ENCODE data around the gene NUP98.

The NUP98 gene

GRCh38 chr11:3843326-3843725, 46.0 kb upstream of the NUP98 start:
- Histone ChIP-seq H3K9me3 (ENCODE audit: insufficient read depth, low read length, severe bottlenecking) (no peaks in the 10 kb centered on the region), H3K27ac (ENCODE audit: low read length) (no peak overlapping the region), H3K4me2 (ENCODE audit: insufficient read depth, low read length) (no peak overlapping the region), H3K27me3 (ENCODE audit: insufficient read depth, low read length, poor library complexity) (no peaks in the 10 kb centered on the region), H3K9ac (ENCODE audit: low read depth, low read length) (no peak overlapping the region), H3K79me2 (ENCODE audit: insufficient read depth, low read length) (peaks cover 36% of the 10 kb centered on the region), H3K36me3 (ENCODE audit: insufficient read depth, low read length) (peaks cover 5% of the 10 kb centered on the region; the same call in 1 of the 2 replicates), H2AFZ (ENCODE audit: low read depth, low read length) (no peak overlapping the region), H3K4me1 (ENCODE audit: insufficient read depth, low read length) (peaks cover 31% of the 10 kb centered on the region), H3K4me3 (ENCODE audit: low read depth in 1 of 2, low read length in 2 of 2) (no peak overlapping the region), H4K20me1 (ENCODE audit: insufficient read depth, low read length) (peaks cover 18% of the 10 kb centered on the region)
- no peak for TF ChIP-seq EZH2 (IDR thresholded peaks at IDR 0.05; ENCODE audit: borderline replicate concordance, low read depth, low read length, severe bottlenecking)
- TF ChIP-seq CTCF (IDR thresholded peaks at IDR 0.05; ENCODE audit: borderline replicate concordance, extremely low read depth, low read length, poor library complexity, severe bottlenecking) = no peak
- no peak for DNase-seq
- no peak for ATAC-seq (ENCODE audit: insufficient read depth, low read depth)

GRCh38 chr11:3841426-3842350, 44.3 kb upstream of the NUP98 start:
- Histone ChIP-seq H3K4me2 (ENCODE audit: insufficient read depth, low read length) (peak overlapping the region; percentile 69), H3K36me3 (ENCODE audit: insufficient read depth, low read length) (peaks cover 5% of the 10 kb centered on the region; the same call in 1 of the 2 replicates), H3K9me3 (ENCODE audit: insufficient read depth, low read length, severe bottlenecking) (no peaks in the 10 kb centered on the region), H3K9ac (ENCODE audit: low read depth, low read length) (peak overlapping the region; percentile 76), H3K4me1 (ENCODE audit: insufficient read depth, low read length) (peaks cover 47% of the 10 kb centered on the region), H3K27ac (ENCODE audit: low read length) (peak overlapping the region; percentile 93), H3K4me3 (ENCODE audit: low read depth in 1 of 2, low read length in 2 of 2) (peak overlapping the region; percentile 74 to 81; a peak in 3 of 4 replicates), H2AFZ (ENCODE audit: low read depth, low read length) (peak overlapping the region; percentile 74), H3K27me3 (ENCODE audit: insufficient read depth, low read length, poor library complexity) (no peaks in the 10 kb centered on the region), H4K20me1 (ENCODE audit: insufficient read depth, low read length) (peaks cover 31% of the 10 kb centered on the region), H3K79me2 (ENCODE audit: insufficient read depth, low read length) (peaks cover 52% of the 10 kb centered on the region)
- ATAC-seq (ENCODE audit: insufficient read depth, low read depth) = peak; percentile 71
- peak; percentile 91 for DNase-seq
- TF ChIP-seq CTCF (IDR thresholded peaks at IDR 0.05; ENCODE audit: borderline replicate concordance, extremely low read depth, low read length, poor library complexity, severe bottlenecking) (peak; percentile 86), EZH2 (IDR thresholded peaks at IDR 0.05; ENCODE audit: borderline replicate concordance, low read depth, low read length, severe bottlenecking) (no peak)

- Histone ChIP-seq H2AFZ (ENCODE audit: low read depth, low read length) (peak within 1 kb of the TSS; percentile 74), H3K4me2 (ENCODE audit: insufficient read depth, low read length) (peak within 1 kb of the TSS; percentile 78), H3K36me3 (ENCODE audit: insufficient read depth, low read length) (peaks cover 8% of the 10 kb centered on the region; the same call in 1 of the 2 replicates), H3K4me1 (ENCODE audit: insufficient read depth, low read length) (peaks cover 50% of the 10 kb centered on the region), H3K9ac (ENCODE audit: low read depth, low read length) (peak within 1 kb of the TSS; percentile 76), H3K4me3 (ENCODE audit: low read depth in 1 of 2, low read length in 2 of 2) (peak within 1 kb of the TSS; percentile 74 to 81; a peak in 3 of 4 replicates), H3K27ac (ENCODE audit: low read length) (peak within 1 kb of the TSS; percentile 93), H3K27me3 (ENCODE audit: insufficient read depth, low read length, poor library complexity) (no peaks in the 10 kb centered on the region), H3K9me3 (ENCODE audit: insufficient read depth, low read length, severe bottlenecking) (no peaks in the 10 kb centered on the region), H3K79me2 (ENCODE audit: insufficient read depth, low read length) (peaks cover 60% of the 10 kb centered on the region), H4K20me1 (ENCODE audit: insufficient read depth, low read length) (peaks cover 36% of the 10 kb centered on the region)
- DNase-seq (no peak), ATAC-seq (ENCODE audit: insufficient read depth, low read depth) (peak; percentile 60)
- TF ChIP-seq EZH2 (IDR thresholded peaks at IDR 0.05; ENCODE audit: borderline replicate concordance, low read depth, low read length, severe bottlenecking) (no peak), CTCF (IDR thresholded peaks at IDR 0.05; ENCODE audit: borderline replicate concordance, extremely low read depth, low read length, poor library complexity, severe bottlenecking) (no peak)
Observed at GRCh38 chr11:3840870-3841425, 43.6 kb upstream of the NUP98 start, which contains the start of gene RHOG. Gene RHOG (minus strand): TSS chr11:3840959. CDS start chr11:3828138, 12,821 bp downstream.

Measured in DND-41 (cell line).